GM23338 (cell line): ENCODE data around the gene KIAA1755.

Source experiments
- ZNF331 ChIP-seq: fragments of 250-450 bp; sonication (Bioruptor Pico); IDR thresholded peaks from 2 replicates; pipeline ENCODE4 v1.5.0; 2020; ENCODE audit warnings: low read depth, mild to moderate bottlenecking, moderate library complexity
- TF ChIP-seq, protein P1 (sequence below), 2 experiments: fragments of 200-600 bp in 1 of 2; sonication (generic) in 1 of 2; conservative IDR thresholded peaks; 2 replicates each; pipeline versions ENCODE4 v1.5.1 to v1.6.1; 2016 to 2017; ENCODE audit warnings: antibody characterized with exemption in 2 of 2, low read depth in 2 of 2, mild to moderate bottlenecking in 2 of 2, moderate library complexity in 1 of 2

DNA sequence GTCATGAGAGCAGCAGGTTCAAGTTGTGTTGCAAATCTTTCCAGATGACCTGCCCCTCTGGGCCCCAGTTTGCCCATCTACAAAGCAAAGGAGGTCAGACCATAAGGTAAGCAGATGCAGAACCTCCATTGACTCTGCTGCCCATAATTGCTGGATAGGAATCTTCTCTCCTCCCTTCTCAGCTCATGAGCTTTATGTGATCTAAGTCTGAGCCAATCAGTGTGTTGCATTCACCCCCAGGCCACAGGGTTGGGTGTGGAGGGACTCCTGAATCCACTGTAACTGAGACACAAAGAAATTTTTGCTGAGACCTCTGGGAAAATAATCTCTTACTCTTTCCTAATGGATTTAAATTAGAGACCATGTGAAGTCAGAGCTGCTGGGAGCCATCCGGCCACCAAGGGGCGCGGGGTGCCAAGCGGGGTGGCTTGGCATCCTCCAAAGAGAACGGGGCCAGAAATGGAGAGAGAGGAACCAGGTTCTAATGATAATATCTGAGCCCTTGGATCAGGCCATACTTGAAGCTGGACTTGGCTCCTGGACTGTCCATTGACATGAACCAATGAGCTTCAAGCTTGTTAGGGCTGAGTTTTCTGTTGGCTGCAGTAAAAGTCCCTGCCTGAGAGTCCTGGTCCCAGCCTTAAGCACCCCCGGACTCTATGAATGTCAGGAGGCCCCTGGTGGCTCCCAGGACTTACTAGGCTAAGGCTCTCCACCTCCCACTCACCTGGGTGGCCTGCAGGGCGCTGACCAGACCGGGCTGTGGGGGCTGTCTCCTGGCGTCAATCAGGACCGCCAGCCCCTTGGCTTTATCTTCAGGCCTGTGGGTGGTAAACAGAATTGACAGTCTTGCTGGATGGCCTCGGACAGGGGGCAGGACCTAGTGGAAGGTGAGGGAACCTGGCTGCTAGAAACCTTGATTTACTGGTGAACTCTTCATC, 32.8 kb downstream of the KIAA1755 start:
- no peak for TF ChIP-seq ZNF331 (CRISPR knock-in tag)
- TF ChIP-seq, protein P1, sequence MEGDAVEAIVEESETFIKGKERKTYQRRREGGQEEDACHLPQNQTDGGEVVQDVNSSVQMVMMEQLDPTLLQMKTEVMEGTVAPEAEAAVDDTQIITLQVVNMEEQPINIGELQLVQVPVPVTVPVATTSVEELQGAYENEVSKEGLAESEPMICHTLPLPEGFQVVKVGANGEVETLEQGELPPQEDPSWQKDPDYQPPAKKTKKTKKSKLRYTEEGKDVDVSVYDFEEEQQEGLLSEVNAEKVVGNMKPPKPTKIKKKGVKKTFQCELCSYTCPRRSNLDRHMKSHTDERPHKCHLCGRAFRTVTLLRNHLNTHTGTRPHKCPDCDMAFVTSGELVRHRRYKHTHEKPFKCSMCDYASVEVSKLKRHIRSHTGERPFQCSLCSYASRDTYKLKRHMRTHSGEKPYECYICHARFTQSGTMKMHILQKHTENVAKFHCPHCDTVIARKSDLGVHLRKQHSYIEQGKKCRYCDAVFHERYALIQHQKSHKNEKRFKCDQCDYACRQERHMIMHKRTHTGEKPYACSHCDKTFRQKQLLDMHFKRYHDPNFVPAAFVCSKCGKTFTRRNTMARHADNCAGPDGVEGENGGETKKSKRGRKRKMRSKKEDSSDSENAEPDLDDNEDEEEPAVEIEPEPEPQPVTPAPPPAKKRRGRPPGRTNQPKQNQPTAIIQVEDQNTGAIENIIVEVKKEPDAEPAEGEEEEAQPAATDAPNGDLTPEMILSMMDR (conservative IDR thresholded peaks at IDR 0.05; ENCODE audit: low read depth in 2 of 2), result no peak
